ENCODE measurements around the gene CASKIN1.
"Not testable (repeated sequence)": the region's sequence is repeated elsewhere in the genome, so short reads cannot be mapped to it uniquely, and the experiment has no call there.

The CASKIN1 gene

DNA sequence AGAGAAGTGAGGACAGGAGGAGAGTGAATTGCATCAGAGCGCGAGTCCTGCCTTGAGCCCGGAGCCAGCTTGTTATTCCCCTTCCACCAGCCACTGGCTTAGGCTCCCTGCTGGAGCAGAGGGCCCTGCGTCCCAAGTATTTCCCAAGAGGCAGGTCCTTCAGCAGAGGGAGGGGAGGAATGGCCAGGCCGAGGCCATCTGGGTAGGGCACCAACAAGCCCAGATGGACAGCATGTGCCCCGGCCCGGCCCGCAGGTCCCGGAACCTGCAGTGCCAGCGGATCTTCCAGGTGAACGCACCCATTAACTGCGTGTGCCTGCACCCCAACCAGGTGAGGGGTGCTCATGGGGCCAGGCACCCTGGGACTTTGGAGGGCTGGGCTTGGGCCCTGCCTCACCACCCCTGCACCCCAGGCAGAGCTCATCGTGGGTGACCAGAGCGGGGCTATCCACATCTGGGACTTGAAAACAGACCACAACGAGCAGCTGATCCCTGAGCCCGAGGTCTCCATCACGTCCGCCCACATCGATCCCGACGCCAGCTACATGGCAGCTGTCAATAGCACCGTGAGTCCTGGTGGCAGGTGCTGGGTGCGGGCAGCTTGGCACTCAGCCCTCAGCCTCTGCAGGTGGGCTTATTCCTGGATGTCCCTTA lies 10.5 kb upstream of the CASKIN1 start:
- Histone ChIP-seq H3K27me3 (no peaks in the 10 kb centered on the region), H3K4me1 (peaks cover 0 to 18% (median 15%) of the 10 kb centered on the region in 4 donors), H3K36me3 (peaks cover 18 to 40% (median 25%) of the 10 kb centered on the region in 3 donors), H3K9me3 (no peaks in the 10 kb centered on the region), H3K27ac (no peak overlapping the region), H3K4me3 (peak overlapping the region in 1 of 2 donors; percentile 75)
- no peak for DNase-seq
- TF ChIP-seq, protein P1, sequence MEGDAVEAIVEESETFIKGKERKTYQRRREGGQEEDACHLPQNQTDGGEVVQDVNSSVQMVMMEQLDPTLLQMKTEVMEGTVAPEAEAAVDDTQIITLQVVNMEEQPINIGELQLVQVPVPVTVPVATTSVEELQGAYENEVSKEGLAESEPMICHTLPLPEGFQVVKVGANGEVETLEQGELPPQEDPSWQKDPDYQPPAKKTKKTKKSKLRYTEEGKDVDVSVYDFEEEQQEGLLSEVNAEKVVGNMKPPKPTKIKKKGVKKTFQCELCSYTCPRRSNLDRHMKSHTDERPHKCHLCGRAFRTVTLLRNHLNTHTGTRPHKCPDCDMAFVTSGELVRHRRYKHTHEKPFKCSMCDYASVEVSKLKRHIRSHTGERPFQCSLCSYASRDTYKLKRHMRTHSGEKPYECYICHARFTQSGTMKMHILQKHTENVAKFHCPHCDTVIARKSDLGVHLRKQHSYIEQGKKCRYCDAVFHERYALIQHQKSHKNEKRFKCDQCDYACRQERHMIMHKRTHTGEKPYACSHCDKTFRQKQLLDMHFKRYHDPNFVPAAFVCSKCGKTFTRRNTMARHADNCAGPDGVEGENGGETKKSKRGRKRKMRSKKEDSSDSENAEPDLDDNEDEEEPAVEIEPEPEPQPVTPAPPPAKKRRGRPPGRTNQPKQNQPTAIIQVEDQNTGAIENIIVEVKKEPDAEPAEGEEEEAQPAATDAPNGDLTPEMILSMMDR (IDR thresholded peaks at IDR 0.05): no peak
- intact Hi-C loops (cut with DNase I; ENCODE audit: low total_unique reads): no loop called here

DNA sequence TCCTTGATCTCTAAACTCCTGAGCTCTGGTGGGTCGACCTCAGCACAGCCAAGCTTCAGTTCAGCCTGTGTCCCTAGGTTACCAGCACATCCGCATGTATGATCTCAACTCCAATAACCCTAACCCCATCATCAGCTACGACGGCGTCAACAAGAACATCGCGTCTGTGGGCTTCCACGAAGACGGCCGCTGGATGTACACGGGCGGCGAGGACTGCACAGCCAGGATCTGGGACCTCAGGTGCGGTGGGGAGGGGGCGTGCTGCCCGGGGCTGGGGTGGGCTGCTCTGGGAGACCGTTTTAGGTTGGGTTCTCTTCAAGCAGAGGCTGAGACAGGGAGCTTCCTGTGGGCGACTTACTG lies 10.0 kb upstream of the CASKIN1 start:
- Histone ChIP-seq H3K27me3 (no peaks in the 10 kb centered on the region), H3K4me3 (peak overlapping the region; percentile 68 to 75), H3K36me3 (peaks cover 18 to 40% (median 24%) of the 10 kb centered on the region in 3 donors), H3K4me1 (peaks cover 0 to 18% (median 13%) of the 10 kb centered on the region in 4 donors), H3K9me3 (no peaks in the 10 kb centered on the region), H3K27ac (peak overlapping the region; percentile 94 to 95)
- intact Hi-C loops (cut with DNase I; ENCODE audit: low total_unique reads): no loop called here
- TF ChIP-seq, protein P1 (IDR thresholded peaks at IDR 0.05): no peak
- DNase-seq: no peak

DNA sequence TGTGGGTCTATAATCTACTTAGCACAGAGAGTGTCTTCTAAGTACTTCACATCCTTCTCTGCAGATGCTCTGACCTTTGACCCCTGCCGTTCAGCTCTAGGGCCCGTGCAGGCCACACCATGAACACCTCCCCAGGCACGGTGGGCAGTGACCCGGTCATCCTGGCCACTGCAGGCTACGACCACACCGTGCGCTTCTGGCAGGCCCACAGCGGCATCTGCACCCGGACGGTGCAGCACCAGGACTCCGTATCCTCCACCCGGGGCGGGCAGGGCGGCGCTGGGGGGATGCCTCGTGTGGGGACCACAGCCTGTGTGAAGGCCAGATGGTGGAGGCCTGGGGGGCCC lies 9.5 kb upstream of the CASKIN1 start:
- H3K36me3 ChIP-seq: peaks cover 18 to 40% (median 24%) of the 10 kb centered on the region in 3 donors
- peak overlapping the region; percentile 68 to 75 for H3K4me3 ChIP-seq
- H3K4me1 ChIP-seq: peaks cover 0 to 18% (median 13%) of the 10 kb centered on the region in 4 donors
- H3K27ac ChIP-seq: peak overlapping the region; percentile 94 to 95
- no peaks in the 10 kb centered on the region for H3K27me3 ChIP-seq
- TF ChIP-seq, protein P1 (IDR thresholded peaks at IDR 0.05): no peak
- H3K9me3 ChIP-seq: no peaks in the 10 kb centered on the region
- intact Hi-C loops (cut with DNase I; ENCODE audit: low total_unique reads): no loop called here
- DNase-seq: peak; percentile 29 to 75

DNA sequence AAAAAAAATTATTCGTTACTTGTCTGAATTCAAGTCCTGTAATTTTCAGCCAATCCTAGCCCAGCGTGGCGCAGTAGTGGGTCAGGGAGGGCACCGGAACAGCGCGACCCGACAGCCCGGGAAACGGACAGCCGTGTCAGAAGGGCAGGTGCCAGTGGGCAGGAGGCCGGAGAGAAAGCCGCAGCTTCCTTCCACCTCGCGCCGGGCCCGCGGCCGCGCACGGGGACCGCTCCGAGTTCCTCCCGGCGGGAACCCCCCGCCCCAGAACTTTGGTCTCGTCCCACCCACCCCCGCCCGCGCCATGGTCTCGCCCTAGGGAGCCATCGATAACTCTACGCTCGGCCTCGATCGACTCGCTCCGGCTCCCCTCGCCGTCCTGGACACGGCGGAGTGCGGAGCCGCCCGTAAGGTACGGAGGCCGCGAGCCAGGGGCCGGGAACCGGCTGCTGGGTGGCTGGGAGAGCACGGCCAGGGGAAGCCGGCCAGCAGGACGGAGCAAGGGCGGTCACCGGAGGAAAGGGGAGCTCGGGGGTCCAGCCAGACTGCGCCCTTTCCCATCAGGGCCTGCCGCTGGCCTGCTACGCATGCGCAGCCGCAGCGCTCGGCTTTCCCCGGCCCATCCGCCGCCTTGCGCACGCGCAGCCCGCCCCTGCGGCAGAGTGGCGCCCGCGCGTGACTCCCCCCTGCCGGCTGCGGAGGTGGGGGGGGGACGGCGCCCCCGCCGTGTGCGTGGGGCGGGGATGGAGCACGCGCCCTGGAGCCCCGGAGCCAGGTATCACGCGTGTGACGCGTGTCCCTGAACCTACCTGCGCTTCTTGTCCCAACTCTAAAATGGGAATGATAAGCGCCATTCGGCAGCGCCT lies 8.9 kb upstream of the CASKIN1 start, which contains the start of gene MLST8:
MLST8 (plus strand) TSS at position 351 of the 863 bp plus-strand sequence. CDS start 632 bp downstream, outside the sequence.
- Histone ChIP-seq H3K27me3 (no peaks in the 10 kb centered on the region), H3K4me1 (peaks cover 0 to 18% (median 13%) of the 10 kb centered on the region in 4 donors), H3K4me3 (peak within 1 kb of the TSS; percentile 68 to 75), H3K27ac (peak within 1 kb of the TSS; percentile 94 to 95), H3K36me3 (peaks cover 18 to 38% (median 24%) of the 10 kb centered on the region in 3 donors), H3K9me3 (no peaks in the 10 kb centered on the region)
- peak; percentile 77 to 92 for DNase-seq
- TF ChIP-seq, protein P1 (IDR thresholded peaks at IDR 0.05): peak in 1 of 2 experiments; percentile 19
- intact Hi-C loops (cut with DNase I; ENCODE audit: low total_unique reads): no loop called here

DNA sequence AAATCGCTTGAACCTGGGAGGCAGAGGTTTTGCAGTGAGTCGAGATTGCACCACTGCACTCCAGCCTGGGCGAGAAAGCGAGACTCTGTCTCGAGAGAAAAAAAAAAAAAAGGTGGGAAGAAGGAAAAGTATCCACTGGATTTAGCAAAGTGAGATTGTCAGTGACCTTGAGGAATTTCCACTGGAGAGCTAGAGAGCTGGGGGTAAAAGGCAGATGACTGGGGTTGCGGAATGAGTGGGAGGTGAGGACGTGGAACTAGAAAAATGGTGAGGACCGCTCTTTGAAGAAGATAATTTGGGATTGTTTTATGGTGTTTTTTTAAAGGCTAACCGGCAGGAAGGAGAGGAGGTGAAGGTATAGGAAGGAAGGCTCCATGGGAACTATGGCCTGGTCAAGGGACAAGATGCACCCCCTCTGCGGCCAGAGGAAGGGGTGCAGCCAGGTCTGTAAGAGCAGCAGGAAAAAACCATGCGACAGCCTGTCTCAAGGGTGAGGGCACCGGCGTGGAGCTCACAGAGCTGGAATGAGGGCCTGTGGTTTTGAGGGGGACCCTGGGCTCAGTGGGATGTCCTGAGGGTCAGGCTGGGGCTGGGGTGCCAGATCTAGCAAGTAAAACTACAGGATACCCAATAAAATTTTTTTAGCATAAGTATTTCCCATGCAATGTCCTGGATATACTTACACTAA lies 8.2 kb upstream of the CASKIN1 start:
- Histone ChIP-seq H3K27me3 (peaks cover 0 to under 1% of the 10 kb centered on the region in 2 donors), H3K36me3 (peaks cover 18 to 30% (median 24%) of the 10 kb centered on the region in 3 donors), H3K9me3 (no peaks in the 10 kb centered on the region), H3K27ac (peak overlapping the region; percentile 94 to 95), H3K4me3 (peak overlapping the region; percentile 68 to 75), H3K4me1 (peaks cover 0 to 18% (median 13%) of the 10 kb centered on the region in 4 donors)
- DNase-seq: no peak
- intact Hi-C loops (cut with DNase I; ENCODE audit: low total_unique reads): no loop called here
- TF ChIP-seq, protein P1 (IDR thresholded peaks at IDR 0.05): no peak

DNA sequence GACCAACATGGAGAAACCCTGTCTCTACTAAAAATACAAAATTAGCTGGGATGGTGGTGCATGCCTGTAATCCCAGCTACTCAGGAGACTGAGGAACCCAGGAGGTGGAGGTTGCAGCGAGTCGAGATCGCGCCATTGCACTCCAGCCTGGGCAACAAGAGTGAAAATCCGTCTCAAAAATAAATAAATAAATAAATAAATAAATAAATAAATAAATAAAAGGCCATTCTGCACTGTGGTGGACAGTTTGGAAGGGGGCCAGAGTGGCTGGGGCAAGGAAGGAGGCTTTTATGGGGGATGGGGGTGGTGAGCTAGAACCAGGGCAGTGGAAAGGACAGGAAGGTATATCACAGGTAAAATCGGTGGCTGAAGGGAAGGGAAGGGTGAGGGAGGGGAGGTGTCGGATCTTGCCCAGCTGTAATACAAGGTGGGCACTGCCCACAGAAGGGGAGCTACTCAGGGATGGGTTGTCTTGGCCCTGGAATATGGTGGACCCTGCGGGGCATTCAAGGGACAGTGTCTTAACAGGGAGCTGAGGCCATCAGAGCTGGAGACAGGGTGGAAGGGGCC lies 6.8 kb upstream of the CASKIN1 start:
- peaks cover 0 to 10% of the 10 kb centered on the region in 2 donors for H3K27me3 ChIP-seq
- H3K4me1 ChIP-seq: peaks cover 0 to 18% (median 13%) of the 10 kb centered on the region in 4 donors
- H3K4me3 ChIP-seq; H3K9me3 ChIP-seq; DNase-seq; H3K27ac ChIP-seq; intact Hi-C loops (cut with DNase I; ENCODE audit: low total_unique reads): not testable (repeated sequence)
- peaks cover 9 to 17% (median 10%) of the 10 kb centered on the region in 3 donors for H3K36me3 ChIP-seq
